Measurements from ENCODE around the gene ZNF75A.

The ZNF75A gene

GRCh38 chr16:3363793-3364192 is 58.5 kb downstream of the ZNF75A start:
- DNase-seq = no peak

DNA sequence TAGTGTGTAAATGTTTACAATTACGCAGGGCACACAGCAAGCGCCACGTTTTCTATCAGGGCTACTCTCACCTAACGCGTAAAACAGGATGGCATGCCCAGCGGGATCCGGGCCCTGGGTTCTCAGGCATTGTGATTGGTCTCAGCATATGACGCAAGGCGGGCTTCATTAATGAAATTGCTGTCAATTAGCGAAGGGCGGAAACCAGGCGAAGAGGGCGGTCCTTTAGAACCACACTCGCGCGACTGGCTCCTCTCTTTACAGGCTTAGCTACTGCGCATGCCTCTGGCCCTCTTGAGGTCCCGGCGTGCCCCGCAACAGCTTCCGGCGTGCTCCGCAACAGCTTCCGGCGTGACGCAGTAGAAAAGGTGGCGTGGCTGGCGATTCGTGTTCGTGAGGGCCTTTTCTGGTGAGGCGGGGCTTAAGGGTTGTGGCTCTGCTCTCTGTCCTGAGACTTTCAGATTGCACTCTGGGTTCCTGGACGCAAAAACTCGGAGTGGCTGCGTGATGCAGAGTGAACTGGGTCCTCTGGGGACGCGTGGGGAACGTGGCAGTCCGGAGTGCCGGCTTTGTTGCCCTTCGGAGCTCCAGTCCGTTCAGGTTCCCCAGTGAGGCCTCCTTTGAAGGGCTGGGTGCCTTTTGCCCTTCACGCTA is 59.6 kb downstream of the ZNF75A start:
- DNase-seq = peak; percentile 47 to 96 (median 87)

All from anterior cingulate cortex (tissue), 58 donors.